GM15510 (cell line): ENCODE results near the gene SYT5.

Experiments
- POLR2A ChIP-seq: IDR thresholded peaks from 3 replicates; pipeline ENCODE4 v1.6.1; 2011; ENCODE audit warnings: borderline replicate concordance; ENCODE audit not compliant: insufficient read length; ENCODE audit errors: extremely low read depth

SYT5 gene

DNA sequence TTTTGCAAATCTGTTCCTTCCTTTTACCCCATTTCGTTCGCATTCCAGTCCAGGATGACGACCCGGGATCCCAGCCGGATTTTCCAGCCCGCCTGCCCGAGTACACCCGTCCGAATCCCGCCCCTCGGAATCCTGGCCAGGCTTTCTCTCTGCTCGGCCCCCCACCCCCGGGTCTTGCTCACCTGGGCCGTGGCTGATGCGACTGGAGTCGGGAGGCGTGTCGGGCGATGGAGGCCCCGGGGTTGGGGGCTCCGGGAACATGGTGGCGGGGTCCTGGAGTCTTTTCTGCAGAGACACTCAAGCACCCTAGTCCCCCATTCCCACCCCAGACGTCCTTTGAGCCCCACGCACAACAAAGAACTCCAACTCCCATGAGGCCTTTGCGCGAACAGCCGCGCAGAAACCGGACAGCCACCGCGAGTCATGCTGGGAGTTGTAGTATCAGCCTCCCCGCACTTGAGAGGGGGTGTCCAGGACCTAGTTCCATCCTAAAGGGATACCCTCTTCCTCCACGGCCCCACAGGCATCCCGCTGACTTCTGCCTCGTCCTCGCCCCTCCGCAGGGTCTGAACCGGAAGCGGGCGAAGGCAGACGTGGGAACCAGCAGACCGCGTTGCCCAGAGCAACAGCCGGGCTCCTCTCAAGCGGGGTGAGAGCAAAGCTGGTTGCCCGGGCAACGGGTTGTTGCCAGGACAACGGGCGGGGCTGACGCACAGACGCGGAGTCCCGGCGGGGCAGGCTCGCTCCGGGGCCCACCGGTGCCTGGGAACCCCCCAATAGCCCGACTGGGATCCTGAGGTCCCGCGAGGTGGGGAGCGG, 1.1 kb downstream of the SYT5 start:
- TF ChIP-seq POLR2A: no peak

DNA sequence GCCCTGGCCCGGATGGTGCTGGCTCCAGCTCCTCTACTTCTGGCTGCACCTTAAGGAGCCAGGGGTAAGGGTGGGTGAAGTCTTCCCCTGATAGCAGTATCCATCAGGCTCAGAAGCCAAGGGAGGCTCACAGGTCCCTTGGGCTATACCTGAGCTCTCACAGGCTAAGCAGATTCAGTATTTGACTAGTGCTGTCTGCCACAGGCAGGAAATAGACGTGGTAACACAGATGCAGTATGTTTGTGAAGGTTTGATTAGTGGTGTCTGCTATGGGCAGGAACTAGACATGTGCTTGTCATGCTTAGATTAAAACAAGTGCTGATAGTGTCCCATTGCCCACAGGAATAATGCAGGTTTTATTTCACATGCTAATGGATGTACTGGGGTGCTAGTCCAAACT, 4.0 kb downstream of the SYT5 start:
- TF ChIP-seq POLR2A: no peak

DNA sequence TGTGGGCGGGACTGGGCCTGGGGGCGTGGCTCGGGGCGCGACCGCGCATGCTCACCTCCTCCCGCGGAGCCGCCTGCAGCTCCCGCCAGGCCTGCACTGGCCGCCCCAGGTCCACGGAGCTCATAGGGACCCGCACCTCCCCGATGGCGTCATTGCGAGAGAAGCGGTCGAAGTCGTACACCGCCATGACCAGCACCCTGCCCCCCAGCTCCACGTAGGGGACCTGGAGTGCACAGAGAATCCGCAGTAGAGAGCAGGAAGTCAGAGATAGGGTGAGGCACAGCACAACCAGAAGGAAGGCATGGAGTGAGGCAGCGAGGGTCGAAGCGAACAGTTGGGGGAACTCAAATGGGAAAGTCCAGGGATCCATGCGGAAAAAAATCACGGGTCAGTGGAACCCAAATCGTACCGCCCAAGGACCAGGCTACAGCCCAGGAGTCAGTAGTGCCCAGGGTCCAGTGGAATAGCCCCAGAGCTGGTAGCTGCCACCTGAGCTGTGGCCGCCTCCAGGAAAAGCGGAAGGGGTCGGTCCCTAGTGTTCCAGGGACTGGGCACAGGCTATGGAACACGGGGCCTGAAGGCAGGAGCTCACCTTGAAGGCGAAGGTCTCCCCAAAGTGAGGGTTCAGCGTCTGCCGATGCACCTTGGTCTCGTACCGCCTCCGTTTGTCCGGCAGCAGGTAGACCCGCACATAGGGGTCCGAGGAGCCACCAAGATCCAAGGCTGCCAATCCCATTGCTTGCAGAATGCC, 4.8 kb downstream of the SYT5 start:
- TF ChIP-seq POLR2A: no peak

GRCh38 chr19:55174425-55175116, 5.5 kb downstream of the SYT5 start:
- no peak for TF ChIP-seq POLR2A

DNA sequence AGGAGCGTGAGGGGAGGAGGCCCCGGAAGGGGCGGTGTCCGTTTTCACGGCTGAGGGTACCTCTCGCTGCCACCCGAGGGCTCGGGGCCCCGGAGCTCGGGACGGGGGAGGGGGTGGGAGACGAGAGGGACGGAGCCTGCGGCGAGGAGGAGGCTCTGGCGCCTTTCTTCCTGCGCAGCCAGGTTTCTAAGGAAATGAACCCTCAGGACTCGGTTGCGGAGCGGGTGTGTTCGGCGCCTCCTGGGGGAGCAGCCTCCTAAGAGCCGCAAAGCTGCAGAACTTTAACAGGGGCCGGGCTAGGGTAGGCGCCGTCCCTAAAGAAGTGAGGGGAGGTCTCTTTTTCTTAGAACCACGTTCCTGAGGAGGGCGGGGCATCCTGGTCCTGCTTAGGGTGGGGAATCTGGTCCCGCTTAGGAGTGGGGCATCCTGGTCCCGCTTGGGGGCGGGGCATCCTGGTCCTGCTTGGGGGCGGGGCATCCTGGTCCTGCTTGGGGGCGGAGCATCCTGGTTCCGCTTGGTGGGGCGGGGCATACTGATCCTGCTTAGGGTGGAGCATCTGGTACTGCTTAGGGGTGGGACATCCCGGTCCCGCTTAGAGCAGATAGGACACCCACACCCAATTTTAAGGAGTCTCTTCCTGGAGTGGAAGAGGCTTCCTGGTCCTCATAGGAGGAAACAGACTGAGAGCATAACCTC, 6.2 kb downstream of the SYT5 start:
- no peak for TF ChIP-seq POLR2A

DNA sequence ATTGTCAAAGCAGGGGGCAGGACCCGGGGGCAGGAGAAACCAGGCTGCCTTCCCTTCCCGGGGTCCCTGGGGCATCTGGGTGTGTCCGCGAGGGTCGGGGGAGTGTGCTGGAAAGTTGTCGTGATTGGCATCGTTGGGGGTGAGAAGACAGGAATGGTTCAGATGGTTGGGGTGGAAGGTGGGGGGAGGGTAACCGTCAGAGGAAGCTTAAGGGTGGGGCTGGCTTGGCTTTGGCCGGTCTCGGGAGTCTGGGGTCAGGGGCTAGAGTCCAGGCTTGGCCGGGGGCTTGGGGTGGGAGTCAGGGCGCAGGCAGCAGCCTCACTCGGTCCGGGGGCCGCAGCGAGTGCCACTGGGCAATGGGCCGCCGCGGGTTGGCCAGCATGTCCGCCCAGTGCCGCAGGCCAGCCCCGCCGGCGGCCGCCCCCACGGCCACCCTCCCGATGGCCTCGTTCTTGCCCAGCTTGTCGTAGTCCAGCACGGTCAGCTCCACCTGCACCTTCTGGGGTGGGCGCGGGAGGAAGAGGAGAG, 6.8 kb downstream of the SYT5 start:
- TF ChIP-seq POLR2A: no peak

DNA sequence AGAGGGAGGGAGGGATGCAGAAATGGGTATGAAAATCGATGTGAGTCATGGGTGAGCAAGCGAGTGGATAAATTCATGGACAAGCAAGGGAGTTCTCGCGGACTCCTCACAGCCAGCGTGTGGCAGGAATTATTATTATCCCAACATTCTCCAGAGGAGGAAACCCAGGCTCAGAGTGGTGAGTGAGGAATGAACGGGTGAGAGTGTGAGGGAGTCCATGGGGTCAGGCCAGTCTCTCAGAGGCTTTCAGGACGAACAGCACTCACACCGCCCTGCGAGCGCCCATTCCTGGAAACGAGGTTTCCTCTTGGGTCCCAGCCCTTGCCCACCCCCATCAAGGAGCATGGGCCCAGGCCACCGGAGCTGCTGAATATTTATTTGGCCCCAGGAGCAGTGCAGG, 7.3 kb downstream of the SYT5 start:
- no peak for TF ChIP-seq POLR2A

DNA sequence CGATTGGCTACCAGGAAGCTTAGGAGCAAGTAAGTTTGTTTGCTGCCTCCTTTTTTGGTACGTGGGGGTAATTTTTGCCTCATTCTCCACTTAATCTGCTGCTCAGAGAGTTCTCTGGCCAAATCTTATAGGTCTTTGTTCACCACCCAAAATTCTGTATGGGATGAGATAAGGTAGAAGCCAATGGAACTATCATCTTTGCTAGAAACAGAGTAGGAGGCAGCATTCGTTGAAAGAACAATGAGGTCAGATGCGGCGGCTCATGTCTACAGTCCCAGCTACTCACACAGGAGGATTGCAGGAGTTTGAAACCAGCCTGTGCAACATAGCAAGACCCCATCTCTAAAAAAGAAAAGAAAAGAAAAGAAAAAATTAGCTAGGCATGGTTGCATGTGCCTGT, 8.6 kb downstream of the SYT5 start:
- TF ChIP-seq POLR2A: no peak

- TF ChIP-seq POLR2A: no peak
These were observed 11.0 kb downstream of the SYT5 start for GRCh38 chr19:55169136-55169535.

DNA sequence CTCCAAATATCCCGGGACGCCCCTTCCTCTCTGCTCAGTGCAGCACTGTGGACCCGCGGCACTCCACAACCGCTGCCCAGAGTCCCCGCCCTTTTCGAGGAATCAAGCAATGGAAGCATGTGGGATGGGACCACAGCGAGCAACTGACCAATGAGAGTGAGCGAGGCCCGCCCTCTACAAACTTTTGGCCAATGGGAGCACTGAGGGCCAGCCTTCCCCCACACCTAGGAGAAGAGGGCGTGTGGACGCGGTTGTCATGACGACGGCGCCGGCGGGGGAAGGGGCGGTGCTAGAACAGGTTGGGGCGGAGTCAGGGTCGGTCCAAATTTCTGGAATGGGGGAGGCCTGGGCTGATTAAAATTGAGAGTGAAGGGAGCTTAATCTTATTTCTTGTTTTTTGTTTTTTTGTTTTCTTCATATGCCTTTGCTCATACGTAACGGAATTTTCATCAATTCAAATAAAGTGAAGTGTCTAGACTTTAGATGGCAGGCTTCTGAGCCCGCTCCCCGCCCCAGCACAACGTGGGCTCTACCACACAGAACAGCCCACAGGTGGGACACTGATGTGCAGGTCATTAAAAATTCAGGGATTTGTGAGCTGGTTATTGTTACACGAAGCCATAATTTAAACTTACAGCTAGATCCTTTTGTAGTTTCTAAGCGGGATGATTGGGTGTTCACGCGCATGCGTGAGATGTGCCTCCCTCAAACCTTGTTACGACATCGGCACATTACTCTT, 13.4 kb downstream of the SYT5 start, which contains the start of gene DNAAF3:
TSS of gene DNAAF3 (minus strand) at position 84 of the 739 bp plus-strand sequence. CDS start 200 bp downstream, outside the sequence.
- TF ChIP-seq POLR2A: no peak

GRCh38 chr19:55165952-55166529, 14.0 kb downstream of the SYT5 start:
- TF ChIP-seq POLR2A: no peak

GRCh38 chr19:55161571-55162322, 18.3 kb downstream of the SYT5 start:
- no peak for TF ChIP-seq POLR2A

DNA sequence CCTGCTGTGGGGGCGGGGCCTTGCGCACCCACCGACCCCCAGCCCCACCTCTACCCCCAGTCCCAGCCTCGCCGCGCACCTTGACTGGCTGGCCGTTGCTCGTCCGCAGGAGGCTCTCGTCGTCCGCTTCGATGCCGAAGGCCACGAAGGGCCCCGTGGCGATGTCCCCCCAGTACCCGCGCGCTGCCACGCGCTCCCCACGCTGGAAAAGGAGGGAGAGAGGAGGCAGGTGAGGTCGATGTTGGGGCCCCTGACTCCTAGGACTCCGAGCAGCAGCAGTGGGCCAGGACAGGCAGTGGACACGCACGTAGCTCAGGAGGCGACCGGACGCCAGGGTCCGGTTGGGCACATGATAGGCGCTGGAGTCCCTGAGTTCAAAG, 19.1 kb downstream of the SYT5 start:
- no peak for TF ChIP-seq POLR2A

DNA sequence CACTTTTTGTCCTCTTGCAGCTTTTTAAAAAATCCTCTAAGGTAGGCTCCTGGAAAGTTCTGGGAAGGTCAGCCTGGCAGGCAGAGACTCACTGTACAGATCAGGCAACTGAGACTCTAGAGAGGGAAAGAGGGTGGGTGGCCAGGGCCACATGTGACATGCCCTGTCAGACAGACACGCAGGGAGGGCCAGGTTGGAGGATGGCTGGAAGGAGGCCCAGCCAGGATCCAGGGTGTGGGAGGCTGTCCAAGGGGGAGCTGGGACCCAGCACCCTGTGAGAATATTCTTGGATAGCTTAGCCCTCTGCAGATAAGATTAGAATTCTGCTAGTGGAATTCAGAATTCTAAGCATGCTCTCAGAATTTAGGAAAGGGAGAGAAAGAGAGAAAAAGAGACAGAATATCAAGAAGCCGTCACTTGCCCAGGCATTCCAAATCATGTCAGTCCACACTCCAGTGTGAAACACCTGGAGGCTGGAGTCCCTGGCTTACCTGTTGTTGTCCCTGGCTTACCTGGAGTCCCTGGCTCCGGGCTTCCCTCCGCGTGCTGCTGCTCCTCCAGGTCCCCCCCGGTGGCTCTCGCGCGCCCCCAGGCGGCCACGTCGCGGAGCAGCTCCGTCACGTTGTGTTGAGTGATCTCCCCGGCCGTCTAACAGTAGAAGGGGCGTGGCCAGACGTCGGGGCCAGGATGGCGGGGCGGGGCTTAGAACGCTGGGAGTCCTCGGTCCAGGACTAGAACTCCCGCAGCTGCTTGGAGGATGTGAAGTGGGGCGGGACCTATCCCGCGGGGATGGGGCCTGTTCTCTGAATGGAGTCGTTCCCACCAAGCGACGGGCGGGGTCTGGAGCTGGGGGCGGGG, 19.7 kb downstream of the SYT5 start:
- no peak for TF ChIP-seq POLR2A
